T-helper 22 cell (primary cell): ENCODE results near the gene CLDN10.
"Not testable (repeated sequence)": the region's sequence is repeated elsewhere in the genome, so short reads cannot be mapped to it uniquely, and the experiment has no call there.

Source experiments
- DNase-seq: peaks from one replicate; pipeline ENCODE4 v3.0.0-alpha.2; 2020; ENCODE audit warnings: low read depth

The CLDN10 gene

GRCh38 chr13:95541911-95542474, 10.5 kb upstream of the CLDN10 start:
- no peak for DNase-seq

GRCh38 chr13:95544293-95544692, 8.2 kb upstream of the CLDN10 start:
- DNase-seq: no peak

GRCh38 chr13:95546919-95547318, 5.6 kb upstream of the CLDN10 start:
- no peak for DNase-seq

- DNase-seq: no peak
These were observed 4.9 kb upstream of the CLDN10 start for GRCh38 chr13:95547531-95548167.

- DNase-seq: no peak
These were observed 347 bp upstream of the CLDN10 start for GRCh38 chr13:95552208-95552538.

GRCh38 chr13:95553581-95554385, 1.3 kb downstream of the CLDN10 start:
- no peak for DNase-seq

GRCh38 chr13:95557013-95557412, 4.5 kb downstream of the CLDN10 start:
- no peak for DNase-seq

- no peak for DNase-seq
These were observed 6.6 kb downstream of the CLDN10 start for GRCh38 chr13:95559100-95559499.

- DNase-seq: no peak
These were observed 7.9 kb downstream of the CLDN10 start for GRCh38 chr13:95560387-95560786.

GRCh38 chr13:95564091-95564490, 11.6 kb downstream of the CLDN10 start:
- DNase-seq: no peak

GRCh38 chr13:95564733-95565291, 12.3 kb downstream of the CLDN10 start:
- no peak for DNase-seq

- not testable (repeated sequence) for DNase-seq
These were observed 13.2 kb downstream of the CLDN10 start for GRCh38 chr13:95565758-95566157.

GRCh38 chr13:95568131-95568530, 15.6 kb downstream of the CLDN10 start:
- DNase-seq: no peak

GRCh38 chr13:95570016-95570415, 17.5 kb downstream of the CLDN10 start:
- no peak for DNase-seq

GRCh38 chr13:95571941-95572340, 19.4 kb downstream of the CLDN10 start:
- DNase-seq: no peak

GRCh38 chr13:95573221-95573620, 20.7 kb downstream of the CLDN10 start:
- DNase-seq: no peak

- no peak for DNase-seq
These were observed 26.8 kb downstream of the CLDN10 start for GRCh38 chr13:95579303-95579702.

GRCh38 chr13:95585867-95586266, 33.3 kb downstream of the CLDN10 start:
- no peak for DNase-seq

- no peak for DNase-seq
These were observed 35.6 kb downstream of the CLDN10 start for GRCh38 chr13:95588134-95588533.

GRCh38 chr13:95588721-95589120, 36.2 kb downstream of the CLDN10 start:
- no peak for DNase-seq

- DNase-seq: no peak
These were observed 40.9 kb downstream of the CLDN10 start for GRCh38 chr13:95593462-95593861.

GRCh38 chr13:95596701-95597100, 44.2 kb downstream of the CLDN10 start:
- DNase-seq: no peak

- DNase-seq: no peak
These were observed 48.7 kb downstream of the CLDN10 start for GRCh38 chr13:95601216-95601615.
